Lung (tissue), 5 donors: ENCODE data around the gene TLCD4. TPM values are rescaled to one million over a fixed set of nuclear protein-coding genes. Genes with fewer than 3 reads are reported as not detected.

Experiments used
- polyA plus RNA-seq, 2 donors: library from polyadenylated mRNA; stranded (reverse); fragments of 200-250 nt; gene quantifications; one replicate each; pipeline ENCODE4 v1.2.1, GENCODE V29; 2013
- small RNA-seq: library from RNA; depleted of rRNA; stranded (forward); fragments of <200 nt; gene quantifications from one replicate; pipeline ENCODE3, GENCODE V24; 2014; ENCODE audit warnings: low replicate concordance
- total RNA-seq, 2 donors: library from RNA; depleted of rRNA in 1 of 2; stranded (reverse); fragments of >200 nt in 1 of 2; gene quantifications; one replicate each; pipeline ENCODE4 v1.2.1, GENCODE V29; 2014 to 2021
- donor health status: Bipolar disorder and iron deficiency.
- donor health status: healthy.
- donor health status: DM: yes; HTN: yes; CAD: no.

The TLCD4 gene
- total and polyA plus RNA-seq, 4 donors, result 1.5 to 18.7 (median 7.7) TPM

Small RNA genes within 50 kb of the gene (small RNA-seq; reads per million reads assigned to genes)
- gene RF00019, result not detected

Other genes with a start within 250 kb of the TLCD4 start
- 100 to 1,000 TPM; 210 to 265 TPM for gene CNN3, start 190.2 kb upstream of the TLCD4 start, total RNA-seq
- gene CNN3, start 190.2 kb upstream of the TLCD4 start, polyA plus RNA-seq, result 100 to 1,000 TPM in 1 of 2 donors, 10 to 100 TPM in 1; 79.9 to 154 TPM
- gene ALG14, start 44.4 kb upstream of the TLCD4 start, total RNA-seq, result 1 to 10 TPM in 1 of 2 donors, under 1 TPM in 1; 0.97 to 7.5 TPM
- gene ALG14, start 44.4 kb upstream of the TLCD4 start, polyA plus RNA-seq, result 1 to 10 TPM; 1.6 to 1.7 TPM
- gene RWDD3, start 116.9 kb downstream of the TLCD4 start, total RNA-seq, result 10 to 100 TPM in 1 of 2 donors, 1 to 10 TPM in 1; 8.0 to 18.5 TPM
- gene RWDD3, start 116.9 kb downstream of the TLCD4 start, polyA plus RNA-seq, result 10 to 100 TPM in 1 of 2 donors, 1 to 10 TPM in 1; 8.2 to 39.9 TPM